Gastroesophageal sphincter (tissue), 4 donors: ENCODE results near the gene EVX1. TPM values are rescaled to one million over a fixed set of nuclear protein-coding genes. Genes with fewer than 3 reads are reported as not detected.

Source experiments
- ATAC-seq: fragments of 150-250 bp; one replicate; pipeline ENCODE4 v1.9.1; 2016; ENCODE audit warnings: mild to moderate bottlenecking, moderate library complexity
- H3K27ac ChIP-seq, 4 donors: fragments of 200-600 bp; sonication (generic) in 3 of 4; 1 replicate in 3 of 4; 2 replicates in 1 of 4; pipeline ENCODE4 v1.5.1; 2016 to 2019
- H3K27me3 ChIP-seq: fragments of 200-600 bp; sonication (generic); one replicate; pipeline ENCODE4 v1.5.1; 2019
- H3K36me3 ChIP-seq, 2 donors: fragments of 200-600 bp; sonication (generic); one replicate each; pipeline ENCODE4 v1.5.1; 2019; ENCODE audit warnings: control low read depth in 1 of 2
- H3K4me1 ChIP-seq, 3 donors: fragments of 200-600 bp; sonication (generic); 1 replicate in 2 of 3; 2 replicates in 1 of 3; pipeline ENCODE4 v1.5.1; 2016 to 2019; ENCODE audit warnings: control low read depth in 2 of 3
- H3K4me3 ChIP-seq, 2 donors: fragments of 200-600 bp; sonication (generic); one replicate each; pipeline ENCODE4 v1.5.1; 2019; ENCODE audit warnings: mild to moderate bottlenecking in 1 of 2, moderate library complexity in 1 of 2
- H3K9me3 ChIP-seq, 3 donors: fragments of 200-600 bp; sonication (generic); one replicate each; pipeline ENCODE4 v1.5.1; 2017 to 2019; ENCODE audit warnings: control low read depth in 2 of 3
- CTCF ChIP-seq, 4 experiments: fragments of 200-600 bp in 2 of 4; fragments of 450-650 bp in 2 of 4; sonication (generic) in 1 of 4; IDR thresholded peaks; one replicate each; pipeline ENCODE4 v1.5.1; 2017 to 2019; ENCODE audit warnings: antibody characterized with exemption in 4 of 4, mild to moderate bottlenecking in 2 of 4, moderate library complexity in 2 of 4
- EP300 ChIP-seq: sonication (generic); formaldehyde crosslinking; IDR thresholded peaks from one replicate; pipeline ENCODE4 v1.6.1; 2017; ENCODE audit warnings: antibody characterized with exemption, mild to moderate bottlenecking
- POLR2A ChIP-seq, 2 donors: fragments of 450-650 bp; IDR thresholded peaks; one replicate each; pipeline ENCODE4 v1.6.1; 2017; ENCODE audit warnings: antibody characterized with exemption in 2 of 2, mild to moderate bottlenecking in 2 of 2, moderate library complexity in 1 of 2
- POLR2AphosphoS5 ChIP-seq: sonication (generic); formaldehyde crosslinking; IDR thresholded peaks from one replicate; pipeline ENCODE4 v1.6.1; 2017; ENCODE audit warnings: antibody characterized with exemption
- WGBS, 2 donors: methylation state at CpG; one replicate each; pipeline ENCODE4 v1.1.5; 2018; ENCODE audit warnings: low coverage in 1 of 2; 5-methylcytosine and 5-hydroxymethylcytosine counted together
- total RNA-seq, 4 donors: library from RNA; depleted of rRNA; stranded (reverse); fragments of >200 nt; gene quantifications; one replicate each; pipeline ENCODE4 v1.1.0, GENCODE V29; 2016

EVX1 gene
- not detected for total RNA-seq

GRCh38 chr7:27242555-27243339 is at the start of gene EVX1:
Gene EVX1, plus strand, starts transcription at chr7:27242802. Its CDS starts 229 bp downstream, at chr7:27243031.
- Histone ChIP-seq H3K27me3 (peaks cover 100% of the 10 kb centered on the region), H3K4me3 (peak within 1 kb of the TSS in 1 of 2 donors; percentile 27), H3K4me1 (peaks cover 0 to 59% (median 34%) of the 10 kb centered on the region in 3 donors), H3K9me3 (no peaks in the 10 kb centered on the region), H3K27ac (no peak within 1 kb of the TSS), H3K36me3 (no peaks in the 10 kb centered on the region)
- no peak for ATAC-seq
- 0 to 1% methylated on average over 3 to 12 of the region's 62 CpGs for WGBS, 2 donors
- no peak for TF ChIP-seq CTCF (IDR thresholded peaks at IDR 0.05)
- no peak for TF ChIP-seq EP300
- no peak for TF ChIP-seq POLR2A (IDR thresholded peaks at IDR 0.05)

- ATAC-seq: no peak
- Histone ChIP-seq H3K4me1 (peaks cover 0 to 39% (median 15%) of the 10 kb centered on the region in 3 donors), H3K27me3 (peaks cover 100% of the 10 kb centered on the region), H3K36me3 (no peaks in the 10 kb centered on the region), H3K9me3 (no peaks in the 10 kb centered on the region), H3K27ac (no peak overlapping the region), H3K4me3 (peak overlapping the region in 1 of 2 donors; percentile 27)
- 19% methylated on average over 10 to 15 of the region's 29 CpGs for WGBS, 2 donors
- TF ChIP-seq POLR2A (IDR thresholded peaks at IDR 0.05): no peak
Observed at GRCh38 chr7:27193335-27194001, 49.1 kb upstream of the EVX1 start.

- H3K27ac ChIP-seq: no peak overlapping the region
- H3K4me3 ChIP-seq: no peak overlapping the region
- no peaks in the 10 kb centered on the region for H3K36me3 ChIP-seq
- no peak for ATAC-seq
- peaks cover 100% of the 10 kb centered on the region for H3K27me3 ChIP-seq
- H3K4me1 ChIP-seq: peaks cover 0 to 39% (median 14%) of the 10 kb centered on the region in 3 donors
- 24 to 46% methylated on average over 2 of the region's 2 CpGs for WGBS, 2 donors
- no peak for TF ChIP-seq POLR2A (IDR thresholded peaks at IDR 0.05)
- TF ChIP-seq EP300: no peak
- no peak for TF ChIP-seq CTCF (IDR thresholded peaks at IDR 0.05)
- no peak for TF ChIP-seq POLR2AphosphoS5
- no peaks in the 10 kb centered on the region for H3K9me3 ChIP-seq
Observed at GRCh38 chr7:27194002-27194352, 48.6 kb upstream of the EVX1 start.

- TF ChIP-seq POLR2A (IDR thresholded peaks at IDR 0.05) (no peak), POLR2AphosphoS5 (no peak), CTCF (IDR thresholded peaks at IDR 0.05) (no peak), EP300 (no peak)
- H3K36me3 ChIP-seq: no peaks in the 10 kb centered on the region
- H3K4me1 ChIP-seq: peaks cover 0 to 40% (median 18%) of the 10 kb centered on the region in 3 donors
- no peak for ATAC-seq
- H3K27ac ChIP-seq: no peak overlapping the region
- WGBS, 2 donors: 34 to 35% methylated on average over 8 to 9 of the region's 9 CpGs
- H3K27me3 ChIP-seq: peaks cover 100% of the 10 kb centered on the region
- H3K9me3 ChIP-seq: no peaks in the 10 kb centered on the region
- H3K4me3 ChIP-seq: no peak overlapping the region
Observed at GRCh38 chr7:27194686-27195379, 47.8 kb upstream of the EVX1 start.

- Histone ChIP-seq H3K36me3 (no peaks in the 10 kb centered on the region), H3K9me3 (no peaks in the 10 kb centered on the region), H3K4me3 (no peak overlapping the region), H3K27ac (no peak overlapping the region), H3K27me3 (peaks cover 100% of the 10 kb centered on the region), H3K4me1 (peaks cover 0 to 55% (median 23%) of the 10 kb centered on the region in 3 donors)
- WGBS, 2 donors: 1 to 9% methylated on average over 5 to 6 of the region's 6 CpGs
- TF ChIP-seq POLR2AphosphoS5 (peak; percentile 8), EP300 (no peak), CTCF (IDR thresholded peaks at IDR 0.05) (peak in 3 of 4 experiments; percentile 59 to 68 (median 66)), POLR2A (IDR thresholded peaks at IDR 0.05) (no peak)
- ATAC-seq: no peak
Observed at GRCh38 chr7:27196287-27196767, 46.3 kb upstream of the EVX1 start.
